ENCODE data around the gene FEN1. TPM values are rescaled to one million over a fixed set of nuclear protein-coding genes. Genes with fewer than 3 reads are reported as not detected.

The FEN1 gene
- polyA plus RNA-seq, 4 donors: 19.4 to 39.7 (median 37.9) TPM

DNA sequence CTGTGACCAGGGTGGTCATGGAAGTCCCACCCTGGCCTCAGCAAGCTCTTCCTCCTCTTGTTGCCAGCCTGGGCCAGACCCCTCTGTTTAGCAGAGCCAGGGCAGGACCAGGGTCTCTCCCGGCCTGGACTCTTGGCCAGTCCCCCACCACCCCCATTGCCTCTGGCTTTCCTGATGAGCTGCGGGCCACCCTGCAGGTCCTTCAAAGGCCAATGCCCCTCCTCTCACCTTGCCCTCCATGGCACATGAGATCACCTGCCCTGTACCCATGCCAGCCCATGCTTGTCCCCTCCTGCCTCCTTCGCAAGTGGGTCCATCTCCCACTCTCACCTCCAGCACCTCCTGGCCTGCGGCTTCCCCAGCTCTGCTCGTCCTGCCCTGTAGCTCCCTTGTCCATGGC, 45.8 kb downstream of the FEN1 start:
- DNase-seq (ENCODE audit: low read depth in 4 of 4, low spot score in 3 of 4): no peak

DNA sequence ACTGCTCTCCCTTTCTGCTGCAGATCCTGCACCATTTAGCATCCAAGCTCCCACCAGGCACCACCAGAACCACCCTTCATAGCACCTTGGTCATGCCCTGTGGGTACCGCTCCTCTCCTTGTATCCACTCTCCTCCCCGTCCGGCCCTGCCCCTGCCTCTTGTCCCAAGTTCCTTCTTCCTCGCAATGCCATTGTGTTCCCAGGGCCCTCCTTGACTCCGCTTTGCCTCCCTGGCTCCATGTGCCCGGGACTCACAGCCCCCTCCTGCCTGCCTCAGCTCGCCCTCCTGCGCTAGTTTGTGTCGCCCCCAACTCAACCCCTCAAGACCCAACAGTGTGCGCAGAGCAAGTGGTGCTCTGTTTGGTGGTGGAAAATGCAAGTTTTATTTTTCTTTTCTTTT, 46.2 kb downstream of the FEN1 start:
- DNase-seq (ENCODE audit: low read depth in 4 of 4, low spot score in 3 of 4): no peak

GRCh38 chr11:61839742-61840141, 47.0 kb downstream of the FEN1 start:
- DNase-seq (ENCODE audit: low read depth in 4 of 4, low spot score in 3 of 4): no peak

DNA sequence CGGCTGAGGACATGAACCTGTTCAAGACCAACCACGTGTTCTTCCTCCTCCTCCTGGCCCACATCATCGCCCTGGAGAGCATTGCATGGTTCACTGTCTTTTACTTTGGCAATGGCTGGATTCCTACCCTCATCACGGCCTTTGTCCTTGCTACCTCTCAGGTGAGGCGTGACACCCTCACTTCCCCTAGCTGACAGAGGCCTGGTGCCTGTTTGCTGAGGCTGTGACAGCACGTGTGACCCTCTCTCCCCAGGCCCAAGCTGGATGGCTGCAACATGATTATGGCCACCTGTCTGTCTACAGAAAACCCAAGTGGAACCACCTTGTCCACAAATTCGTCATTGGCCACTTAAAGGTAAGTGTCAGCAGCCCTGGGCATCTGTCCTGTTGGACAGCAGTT, 47.7 kb downstream of the FEN1 start:
- no peak for DNase-seq (ENCODE audit: low read depth in 4 of 4, low spot score in 3 of 4)

DNA sequence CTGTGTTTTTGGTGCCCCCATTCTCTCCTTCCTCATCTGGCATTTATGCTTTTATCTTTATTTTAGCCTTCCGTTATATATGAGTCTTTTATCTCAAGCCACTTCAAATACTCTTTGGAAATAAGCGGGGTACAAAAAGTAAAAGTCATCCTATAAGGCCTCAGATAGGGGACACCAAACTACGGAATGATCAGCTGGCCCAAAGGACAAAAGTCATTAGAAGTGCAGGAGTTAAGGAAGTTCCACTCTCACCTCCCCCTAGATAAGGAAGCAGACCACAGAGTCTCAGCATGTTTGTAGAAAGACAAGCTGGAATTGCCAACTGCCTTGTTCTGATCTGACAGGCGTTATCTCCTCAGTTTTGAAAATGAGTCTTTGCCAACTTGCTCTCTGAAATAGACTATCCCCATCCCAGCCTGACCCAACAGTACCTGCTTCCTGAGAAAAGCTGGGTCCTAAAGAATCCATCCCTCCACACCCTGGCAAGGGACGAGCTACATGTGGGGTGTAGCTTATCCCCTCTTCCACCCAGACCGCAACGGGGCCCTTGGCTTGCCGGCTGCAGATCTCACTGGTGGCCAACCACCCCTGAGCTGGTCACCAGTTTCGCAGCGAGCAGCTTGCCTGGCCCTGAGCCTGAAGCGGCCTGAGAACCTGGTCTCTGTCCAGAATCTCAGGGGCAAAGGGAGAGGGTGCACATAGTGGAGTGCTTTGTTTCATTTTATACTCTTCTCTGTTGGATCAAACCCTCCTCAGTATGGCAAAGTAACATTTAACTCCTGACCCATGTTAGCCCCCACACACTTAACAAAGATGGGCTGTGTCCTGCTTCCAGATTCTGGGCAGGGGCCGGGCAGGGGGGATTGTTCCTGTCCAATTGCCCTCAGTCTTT, 49.2 kb downstream of the FEN1 start:
- DNase-seq (ENCODE audit: low read depth in 4 of 4, low spot score in 3 of 4): no peak

- no peak for DNase-seq (ENCODE audit: low read depth in 4 of 4, low spot score in 3 of 4)
Observed at GRCh38 chr11:61842528-61842820, 49.8 kb downstream of the FEN1 start.

DNA sequence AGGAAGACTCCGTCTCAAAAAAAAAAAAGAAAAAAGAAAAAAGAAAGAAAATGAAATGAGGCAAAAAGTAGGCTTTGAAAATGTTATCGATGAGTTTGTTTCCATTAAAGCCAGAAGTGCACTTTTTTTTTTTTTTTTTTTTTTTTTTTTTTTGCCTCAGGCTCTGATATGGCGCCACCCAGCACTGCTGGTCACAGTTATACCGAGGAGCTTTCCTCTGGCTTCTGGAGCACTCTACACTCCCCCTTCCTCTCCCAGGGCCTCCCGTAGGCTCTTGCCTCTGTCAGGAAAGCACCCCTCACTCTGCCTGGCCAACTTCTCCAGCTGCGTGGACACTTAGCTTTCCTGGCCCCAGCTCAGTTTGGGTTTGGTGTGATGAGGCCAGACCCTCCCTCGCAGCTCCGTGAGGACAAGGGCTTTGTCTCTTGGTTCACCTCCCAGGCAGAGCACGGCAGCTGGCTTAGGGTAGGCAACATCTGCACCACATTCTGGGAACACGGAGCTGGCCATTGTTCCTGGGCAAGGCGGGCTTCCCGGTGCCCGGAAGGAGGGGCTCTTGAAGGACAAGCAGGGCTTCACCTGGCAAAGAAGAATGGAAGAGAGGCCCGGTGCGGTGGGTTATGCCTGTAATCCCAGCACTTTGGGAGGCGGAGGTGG, 52.3 kb downstream of the FEN1 start:
- no peak for DNase-seq (ENCODE audit: low read depth in 4 of 4, low spot score in 3 of 4)

DNA sequence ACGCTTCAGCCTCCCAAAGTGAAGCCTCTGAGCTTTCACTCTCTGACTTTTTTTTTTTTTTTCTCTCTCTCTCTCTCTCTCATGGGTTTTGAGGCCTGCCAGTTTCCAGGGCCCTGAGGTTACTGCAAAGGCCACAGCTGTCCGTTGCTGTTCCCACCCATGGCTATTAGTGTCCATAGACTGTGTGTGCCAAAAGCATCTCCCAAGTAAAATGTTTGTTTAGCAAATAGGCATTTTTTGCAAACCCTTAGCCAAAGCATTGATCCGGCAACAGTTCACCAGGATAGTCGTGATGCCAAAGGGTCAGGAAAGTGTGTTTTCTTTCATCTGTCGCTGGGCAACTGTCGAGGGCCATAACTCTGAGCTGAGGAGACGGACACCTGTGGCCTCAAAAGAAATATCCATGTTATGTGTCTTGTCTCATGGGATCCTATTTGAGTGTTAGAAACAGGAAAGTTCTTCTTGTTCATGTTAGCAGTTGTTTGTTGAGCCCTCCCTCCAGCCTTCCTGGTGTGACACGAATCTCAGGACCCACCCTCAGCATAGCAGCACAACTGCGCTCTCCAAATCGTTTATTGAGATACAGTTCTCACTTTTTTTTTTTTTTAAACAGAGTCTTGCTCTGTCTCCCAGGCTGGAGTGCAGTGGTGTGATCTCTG, 53.8 kb downstream of the FEN1 start:
- no peak for DNase-seq (ENCODE audit: low read depth in 4 of 4, low spot score in 3 of 4)

Other genes with a start within 250 kb of the FEN1 start
- gene SYT7, start 211.8 kb upstream of the FEN1 start, polyA plus RNA-seq (ENCODE audit: insufficient read length in 4 of 4): 1 to 10 TPM; 1.2 to 7.3 (median 5.7) TPM
- gene DAGLA, start 112.5 kb upstream of the FEN1 start, polyA plus RNA-seq (ENCODE audit: insufficient read length in 4 of 4): 1 to 10 TPM; 3.0 to 4.2 (median 3.3) TPM
- gene MYRF, start 40.3 kb upstream of the FEN1 start, polyA plus RNA-seq (ENCODE audit: insufficient read length in 4 of 4): 10 to 100 TPM in 3 of 4 donors, 1 to 10 TPM in 1; 7.9 to 26.7 (median 20.9) TPM
- gene TMEM258, start 312 bp upstream of the FEN1 start, polyA plus RNA-seq (ENCODE audit: insufficient read length in 4 of 4): 100 to 1,000 TPM; 169 to 174 (median 172) TPM
- gene FADS1, start 24.1 kb downstream of the FEN1 start, polyA plus RNA-seq (ENCODE audit: insufficient read length in 4 of 4): 10 to 100 TPM; 33.2 to 46.7 (median 41.1) TPM
- gene FADS2, start 35.4 kb downstream of the FEN1 start, polyA plus RNA-seq (ENCODE audit: insufficient read length in 4 of 4): 100 to 1,000 TPM in 2 of 4 donors, 10 to 100 TPM in 2; 83.8 to 142 (median 96.2) TPM
- 10 to 100 TPM; 12.7 to 21.9 (median 18.1) TPM for gene FADS3, start 98.6 kb downstream of the FEN1 start, polyA plus RNA-seq (ENCODE audit: insufficient read length in 4 of 4)
- 10 to 100 TPM; 15.8 to 43.9 (median 22.7) TPM for gene RAB3IL1, start 124.7 kb downstream of the FEN1 start, polyA plus RNA-seq (ENCODE audit: insufficient read length in 4 of 4)
- 1 to 10 TPM; 3.7 to 4.7 (median 4.2) TPM for gene BEST1, start 157.4 kb downstream of the FEN1 start, polyA plus RNA-seq (ENCODE audit: insufficient read length in 4 of 4)
- gene FTH1, start 174.7 kb downstream of the FEN1 start, polyA plus RNA-seq (ENCODE audit: insufficient read length in 4 of 4): 1,000 to 10,000 TPM; 1,796 to 2,281 (median 2,069) TPM

All from left renal pelvis (tissue), 4 donors.